ENCODE results near the gene OR1A1. TPM values are rescaled to one million over a fixed set of nuclear protein-coding genes. Genes with fewer than 3 reads are reported as not detected.

OR1A1 gene
- total RNA-seq: not detected

- no peaks in the 10 kb centered on the region for H3K4me1 ChIP-seq
- TF ChIP-seq CTCF (IDR thresholded peaks at IDR 0.05): no peak
- H3K27me3 ChIP-seq: no peaks in the 10 kb centered on the region
- H3K36me3 ChIP-seq: no peaks in the 10 kb centered on the region
- H3K9me3 ChIP-seq: peaks cover 0 to 10% of the 10 kb centered on the region in 2 donors
- no peak for DNase-seq (ENCODE audit: low spot score)
- H3K4me3 ChIP-seq: no peak within 1 kb of the TSS
- no peak within 1 kb of the TSS for H3K27ac ChIP-seq
Observed at GRCh38 chr17:3207367-3207766, at the start of gene OR1A1. OR1A1 (plus strand) TSS chr17:3207667; CDS start chr17:3215621, 7,954 bp downstream.

- H3K27ac ChIP-seq: no peak overlapping the region
- no peaks in the 10 kb centered on the region for H3K4me1 ChIP-seq
- no peaks in the 10 kb centered on the region for H3K27me3 ChIP-seq
- H3K9me3 ChIP-seq: peaks cover 0 to 17% of the 10 kb centered on the region in 2 donors
- no peak for DNase-seq (ENCODE audit: low spot score)
- no peak overlapping the region for H3K4me3 ChIP-seq
- H3K36me3 ChIP-seq: no peaks in the 10 kb centered on the region
- TF ChIP-seq CTCF (IDR thresholded peaks at IDR 0.05): no peak
Observed at GRCh38 chr17:3167574-3167973, 39.9 kb upstream of the OR1A1 start.

GRCh38 chr17:3189961-3190360 is 17.5 kb upstream of the OR1A1 start:
- no peak overlapping the region for H3K27ac ChIP-seq
- H3K27me3 ChIP-seq: no peaks in the 10 kb centered on the region
- no peak for TF ChIP-seq CTCF (IDR thresholded peaks at IDR 0.05)
- no peak for DNase-seq (ENCODE audit: low spot score)
- H3K4me3 ChIP-seq: no peak overlapping the region
- H3K4me1 ChIP-seq: no peaks in the 10 kb centered on the region
- no peaks in the 10 kb centered on the region for H3K36me3 ChIP-seq
- H3K9me3 ChIP-seq: no peaks in the 10 kb centered on the region

GRCh38 chr17:3197219-3197618 is 10.2 kb upstream of the OR1A1 start, which contains the start of gene OR1A2:
OR1A2 (plus strand) TSS chr17:3197519; CDS start chr17:3197519, 0 bp downstream.
- Histone ChIP-seq H3K4me3 (no peak within 1 kb of the TSS), H3K36me3 (no peaks in the 10 kb centered on the region), H3K9me3 (peaks cover 0 to 13% of the 10 kb centered on the region in 2 donors), H3K4me1 (no peaks in the 10 kb centered on the region), H3K27ac (no peak within 1 kb of the TSS), H3K27me3 (peaks cover 0 to 3% of the 10 kb centered on the region in 2 donors)
- no peak for TF ChIP-seq CTCF (IDR thresholded peaks at IDR 0.05)
- DNase-seq (ENCODE audit: low spot score): no peak

GRCh38 chr17:3208484-3208883 is 1.0 kb downstream of the OR1A1 start:
- Histone ChIP-seq H3K36me3 (no peaks in the 10 kb centered on the region), H3K9me3 (peaks cover 0 to 5% of the 10 kb centered on the region in 2 donors), H3K4me3 (no peak overlapping the region), H3K4me1 (no peaks in the 10 kb centered on the region), H3K27me3 (no peaks in the 10 kb centered on the region), H3K27ac (no peak overlapping the region)
- no peak for TF ChIP-seq CTCF (IDR thresholded peaks at IDR 0.05)
- no peak for DNase-seq (ENCODE audit: low spot score)

- Histone ChIP-seq H3K9me3 (peaks cover 0 to 2% of the 10 kb centered on the region in 2 donors), H3K27me3 (no peaks in the 10 kb centered on the region), H3K27ac (no peak overlapping the region), H3K4me3 (no peak overlapping the region), H3K4me1 (no peaks in the 10 kb centered on the region), H3K36me3 (no peaks in the 10 kb centered on the region)
- TF ChIP-seq CTCF (IDR thresholded peaks at IDR 0.05): no peak
- no peak for DNase-seq (ENCODE audit: low spot score)
Observed at GRCh38 chr17:3213001-3213400, 5.5 kb downstream of the OR1A1 start.

Data from right atrium auricular region (tissue), 2 donors.